Measurements from ENCODE around the gene CSHL1. TPM values are rescaled to one million over a fixed set of nuclear protein-coding genes. Genes with fewer than 3 reads are reported as not detected.
"Not testable (repeated sequence)": the region's sequence is repeated elsewhere in the genome, so short reads cannot be mapped to it uniquely, and the experiment has no call there.

The CSHL1 gene
- total RNA-seq, 1 experiment from 2014 or later = not detected

DNA sequence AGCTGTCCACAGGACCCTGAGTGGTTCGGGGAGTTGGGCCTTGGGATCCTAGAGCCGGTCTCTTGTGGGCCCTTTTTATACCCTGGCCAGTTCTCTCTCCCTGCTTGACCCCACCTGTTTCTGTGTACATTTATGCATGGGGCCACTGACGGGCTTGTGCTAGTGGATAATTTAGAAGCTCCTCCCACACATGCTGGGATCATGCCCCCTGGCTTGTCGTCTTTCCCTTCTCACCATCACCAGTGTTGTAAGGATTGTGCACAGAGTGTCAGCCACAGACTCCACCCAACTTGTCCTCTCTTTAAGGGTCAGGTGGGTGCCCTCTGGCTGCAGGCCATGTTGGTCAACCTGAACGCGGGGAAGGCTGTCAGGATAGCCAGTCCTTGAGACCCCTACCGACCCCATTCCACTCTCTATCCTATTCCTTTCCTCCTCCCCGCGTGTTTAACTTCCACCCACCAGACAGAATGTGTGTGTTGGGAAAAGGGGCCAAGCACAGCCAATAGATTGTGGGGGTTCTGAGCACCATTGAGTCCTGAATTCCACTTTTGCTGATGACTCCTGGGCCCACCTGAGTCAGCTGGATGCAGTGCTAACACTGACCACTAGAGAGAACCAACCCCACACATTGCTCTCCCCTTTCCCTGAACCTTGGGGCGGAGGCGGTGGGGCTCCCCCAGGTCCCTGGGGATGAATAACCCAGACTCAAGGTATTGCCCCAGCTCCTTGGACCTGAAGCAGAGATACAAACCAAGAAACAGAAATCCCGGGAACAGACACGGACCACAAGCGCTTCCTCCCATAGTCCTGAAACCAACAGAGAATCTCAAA lies 14.3 kb downstream of the CSHL1 start, which contains the start of gene CSH1:
CSH1 (minus strand) TSS at position 51 of the 831 bp plus-strand sequence. CDS start 63 bp downstream, outside the sequence.
- in situ Hi-C loops (cut with HindIII; ENCODE audit: low sequenced_read_pairs); DNase-seq (ENCODE audit: low spot score): not testable (repeated sequence)

DNA sequence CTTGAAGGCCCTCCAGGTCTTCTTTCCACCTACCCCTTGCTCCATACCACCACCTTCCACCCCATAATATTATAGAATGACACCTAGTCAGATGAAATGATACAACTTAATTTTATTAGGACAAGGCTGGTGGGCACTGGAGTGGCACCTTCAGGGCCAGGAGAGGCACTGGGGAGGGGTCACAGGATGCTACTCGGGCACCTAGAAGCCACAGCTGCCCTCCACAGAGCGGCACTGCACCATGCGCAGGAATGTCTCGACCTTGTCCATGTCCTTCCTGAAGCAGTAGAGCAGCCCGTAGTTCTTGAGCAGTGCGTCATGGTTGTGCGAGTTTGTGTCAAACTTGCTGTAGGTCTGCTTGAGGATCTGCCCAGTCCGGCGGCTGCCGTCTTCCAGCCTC lies 16.2 kb downstream of the CSHL1 start:
- in situ Hi-C loops (cut with HindIII; ENCODE audit: low sequenced_read_pairs); DNase-seq (ENCODE audit: low spot score): not testable (repeated sequence)

DNA sequence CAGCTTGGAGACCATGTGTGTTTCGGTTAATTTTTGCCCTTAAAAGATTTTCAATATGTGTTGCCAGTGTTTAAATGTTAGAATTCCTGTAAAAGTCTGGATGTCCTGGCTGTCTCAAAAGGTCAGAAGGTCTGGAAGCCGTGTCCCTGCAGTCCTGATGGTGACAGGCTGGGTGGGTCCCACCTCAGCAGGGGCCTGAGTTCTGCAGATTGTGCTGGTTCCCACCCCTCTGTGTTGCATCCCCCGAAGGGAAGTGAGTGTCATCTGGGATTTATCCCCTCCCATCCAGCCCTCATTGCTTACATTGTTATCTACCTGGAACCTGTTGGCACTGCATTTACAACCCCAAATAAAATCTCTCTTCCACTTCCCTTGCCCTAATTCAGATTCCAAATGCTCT lies 17.0 kb downstream of the CSHL1 start:
- DNase-seq (ENCODE audit: low spot score); in situ Hi-C loops (cut with HindIII; ENCODE audit: low sequenced_read_pairs): not testable (repeated sequence)

DNA sequence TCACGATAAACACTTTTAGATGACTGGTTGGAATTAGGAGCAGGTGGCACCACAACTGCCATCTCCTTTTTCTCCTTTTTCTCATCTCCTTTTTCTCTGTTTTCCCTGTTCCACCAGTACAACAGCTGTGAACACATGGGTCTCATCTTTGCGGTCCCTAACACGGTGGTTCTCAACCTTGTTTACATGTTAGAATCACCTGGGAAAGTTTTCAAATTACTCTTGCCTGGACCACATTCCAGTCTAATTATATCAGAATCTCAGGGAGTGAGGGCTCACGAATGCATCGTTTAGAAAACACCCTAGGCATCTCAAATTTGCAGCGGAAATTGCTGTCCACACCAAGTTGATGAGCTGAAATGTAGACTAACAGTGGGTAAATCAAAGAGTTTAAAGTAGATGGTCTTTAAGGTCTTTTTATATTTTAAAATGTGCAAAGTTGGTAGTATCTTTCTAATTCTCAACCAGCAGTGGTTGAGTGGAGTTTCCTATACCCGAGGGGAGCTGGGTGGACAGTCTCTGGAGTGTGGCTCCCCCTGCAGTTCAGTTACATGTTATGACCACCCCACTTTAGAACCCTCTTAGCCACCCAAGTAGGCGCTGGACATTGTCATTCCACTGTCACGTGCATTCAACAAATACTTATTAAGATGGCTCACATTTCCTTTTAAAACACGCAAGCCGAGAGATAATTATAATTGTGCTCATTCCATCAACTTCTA lies 18.6 kb downstream of the CSHL1 start:
- DNase-seq (ENCODE audit: low spot score); in situ Hi-C loops (cut with HindIII; ENCODE audit: low sequenced_read_pairs): not testable (repeated sequence)

DNA sequence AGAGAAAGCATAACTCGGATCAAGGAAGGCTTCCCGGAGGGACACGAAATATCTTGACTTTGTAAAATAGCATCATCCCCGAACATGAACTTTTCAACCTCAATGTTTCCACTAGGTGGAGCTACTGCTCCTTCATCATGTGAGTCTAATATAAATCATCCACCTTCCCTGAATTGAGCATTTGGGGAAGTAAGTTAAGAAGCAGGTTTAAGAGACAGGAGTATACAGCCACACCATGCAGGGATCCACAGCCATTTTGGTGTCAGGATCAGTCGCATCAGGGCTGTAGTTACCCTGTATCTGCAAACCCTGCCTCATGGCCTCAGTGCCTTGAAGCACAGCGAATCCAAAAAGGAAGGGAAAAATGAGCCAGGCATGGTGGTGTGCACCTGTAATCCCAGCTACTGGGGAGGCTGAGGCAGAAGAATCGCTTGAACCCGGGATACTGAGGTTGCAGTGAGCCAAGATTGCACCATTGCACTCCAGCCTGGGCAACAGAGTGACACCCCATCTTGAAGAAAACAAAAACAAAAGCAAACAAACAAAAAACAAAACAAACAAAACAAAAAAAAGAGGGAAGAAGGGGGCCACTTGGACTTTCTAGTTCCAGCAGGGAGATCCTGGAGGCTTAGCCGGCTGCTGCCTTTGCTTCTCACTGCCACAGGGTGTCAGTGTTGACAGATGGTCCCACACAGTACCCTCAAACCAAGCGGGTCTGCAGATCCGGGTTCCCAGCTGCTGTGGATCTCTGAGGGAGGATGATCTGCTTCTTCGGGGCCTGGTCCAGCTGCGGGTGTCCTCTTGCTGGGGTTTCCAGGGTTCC lies 21.8 kb downstream of the CSHL1 start:
- peak; percentile 37 for DNase-seq (ENCODE audit: low spot score)
- in situ Hi-C loops (cut with HindIII; ENCODE audit: low sequenced_read_pairs) = not testable (repeated sequence)

DNA sequence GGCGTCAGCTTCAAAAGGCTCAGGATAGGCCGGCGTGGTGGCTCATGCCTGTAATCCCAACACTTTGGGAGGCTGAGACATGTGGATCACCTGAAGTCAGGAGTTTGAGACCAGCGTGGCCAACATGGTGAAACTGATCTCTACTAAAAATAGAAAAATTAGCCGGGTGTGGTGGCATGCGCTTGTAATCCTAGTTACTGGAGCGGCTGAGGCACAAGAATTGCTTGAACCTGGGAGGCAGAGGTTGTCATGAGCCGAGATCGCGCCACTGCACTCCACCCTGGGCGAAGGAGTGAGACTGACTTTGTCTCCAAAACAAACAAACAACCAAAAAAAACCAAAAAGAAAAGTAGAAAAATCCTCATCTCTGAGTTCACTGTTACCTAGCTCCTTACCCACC lies 25.9 kb downstream of the CSHL1 start:
- in situ Hi-C loops (cut with HindIII; ENCODE audit: low sequenced_read_pairs) = not testable (repeated sequence)

DNA sequence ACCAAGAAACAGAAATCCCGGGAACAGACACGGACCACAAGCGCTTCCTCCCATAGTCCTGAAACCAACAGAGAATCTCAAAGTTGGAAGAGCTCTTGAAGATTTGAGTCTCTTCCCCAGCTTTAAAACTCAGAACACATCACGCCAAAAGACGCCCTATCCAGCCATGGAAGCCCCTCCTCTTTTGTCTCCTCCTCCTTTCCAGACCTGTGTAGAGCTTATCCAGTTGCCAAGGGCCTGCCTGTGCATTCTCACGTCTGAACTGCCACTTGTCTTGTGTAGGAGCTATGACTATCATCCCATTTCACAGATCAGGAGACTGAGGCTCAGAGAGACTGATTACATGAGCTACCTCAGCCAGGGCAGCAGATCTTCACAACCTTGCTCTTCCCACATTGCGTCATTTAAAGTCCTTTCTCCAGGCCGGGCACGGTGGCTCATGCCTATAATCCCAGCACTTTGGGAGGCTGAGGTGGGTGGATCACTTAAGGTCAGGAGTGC lies 28.4 kb downstream of the CSHL1 start:
- in situ Hi-C loops (cut with HindIII; ENCODE audit: low sequenced_read_pairs); DNase-seq (ENCODE audit: low spot score): not testable (repeated sequence)

More for the DNA sequence above, 25.9 kb downstream of the CSHL1 start:
- not testable (repeated sequence) for DNase-seq (ENCODE audit: low spot score)

DNA sequence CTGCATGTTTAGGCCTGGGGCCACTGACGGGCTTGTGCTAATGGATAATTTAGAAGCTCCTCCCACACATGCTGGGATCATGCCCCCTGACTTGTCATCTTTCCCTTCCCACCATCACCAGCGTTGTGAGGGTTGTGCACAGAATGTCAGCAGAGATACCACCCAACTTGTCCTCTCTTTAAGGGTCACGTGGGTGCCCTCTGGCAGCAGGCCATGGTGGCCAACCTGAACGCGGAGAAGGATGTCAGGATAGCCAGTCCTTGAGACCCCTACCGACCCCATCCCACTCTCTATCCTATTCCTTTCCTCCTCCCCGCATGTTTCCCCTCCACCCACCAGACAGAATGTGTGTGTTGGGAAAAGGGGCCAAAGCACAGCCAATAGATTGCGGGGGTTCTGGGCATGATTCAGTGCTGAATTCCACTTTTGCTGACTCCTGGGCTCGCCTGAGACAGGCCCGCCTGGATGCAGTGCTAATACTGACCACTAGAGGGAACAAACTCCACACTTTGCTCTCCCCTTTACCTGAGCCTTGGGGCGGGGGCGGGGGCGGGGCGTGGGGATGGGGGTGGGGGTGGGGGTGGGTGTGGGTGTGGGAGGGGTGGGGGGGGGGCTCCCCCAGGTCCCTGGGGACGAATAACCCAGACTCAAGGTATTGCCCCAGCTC lies 29.0 kb downstream of the CSHL1 start, which contains the start of gene GH2:
GH2 (minus strand) TSS at position 10 of the 667 bp plus-strand sequence. CDS start 143 bp downstream, outside the sequence.
- in situ Hi-C loops (cut with HindIII; ENCODE audit: low sequenced_read_pairs) = no loop called here
- DNase-seq (ENCODE audit: low spot score) = peak; percentile 29

DNA sequence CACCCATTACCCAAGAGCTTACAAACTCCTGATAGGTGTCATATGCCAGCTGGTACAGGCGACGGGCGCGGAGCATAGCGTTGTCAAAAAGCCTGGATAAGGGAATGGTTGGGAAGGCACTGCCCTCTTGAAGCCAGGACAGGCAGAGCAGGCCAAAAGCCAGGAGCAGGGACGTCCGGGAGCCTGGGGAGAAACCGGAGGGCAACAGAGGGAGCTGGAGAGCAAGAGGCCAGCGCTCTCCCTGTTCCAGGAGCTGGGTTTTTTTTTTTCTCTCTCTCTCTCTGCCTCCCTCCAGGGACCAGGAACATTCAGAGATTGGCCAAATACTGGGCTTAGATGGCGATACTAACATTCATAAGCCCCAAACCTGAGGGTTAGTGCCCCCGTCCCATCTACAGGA lies 29.7 kb downstream of the CSHL1 start:
- in situ Hi-C loops (cut with HindIII; ENCODE audit: low sequenced_read_pairs); DNase-seq (ENCODE audit: low spot score): not testable (repeated sequence)

DNA sequence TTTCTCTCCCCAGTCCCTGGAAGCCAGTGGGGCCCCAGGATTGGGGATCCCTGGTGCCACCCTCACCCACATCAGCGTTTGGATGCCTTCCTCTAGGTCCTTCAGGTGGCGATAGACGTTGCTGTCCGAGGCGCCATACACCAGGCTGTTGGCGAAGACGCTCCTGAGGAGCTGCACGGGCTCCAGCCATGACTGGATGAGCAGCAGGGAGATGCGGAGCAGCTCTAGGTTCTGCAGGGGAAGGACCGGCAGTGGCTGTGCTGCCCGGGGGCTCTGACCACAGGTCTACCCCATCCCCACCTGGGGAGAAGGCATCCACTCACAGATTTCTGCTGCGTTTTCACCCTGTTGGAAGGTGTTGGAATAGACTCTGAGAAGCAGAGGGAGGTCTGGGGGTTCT lies 30.4 kb downstream of the CSHL1 start:
- in situ Hi-C loops (cut with HindIII; ENCODE audit: low sequenced_read_pairs) = no loop called here
- DNase-seq (ENCODE audit: low spot score) = no peak

DNA sequence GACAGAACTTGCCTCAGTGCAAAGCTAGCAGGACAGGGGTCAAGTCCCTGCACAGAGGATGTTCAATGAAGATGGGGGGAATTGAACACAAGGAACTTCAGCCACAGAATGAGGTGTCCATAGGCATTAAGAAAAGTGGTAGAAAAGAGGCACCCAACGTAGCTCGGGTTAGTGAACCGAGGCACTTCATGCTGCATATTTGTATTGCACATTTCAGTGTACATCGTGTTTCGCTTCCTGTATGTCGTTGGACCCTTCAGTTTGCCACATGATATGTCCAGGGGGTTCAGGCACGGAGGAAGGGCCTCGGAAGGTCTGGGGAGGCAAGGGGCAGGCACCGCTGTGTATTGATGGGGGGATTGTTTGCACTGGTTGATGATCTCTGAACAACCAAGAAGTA lies 32.6 kb downstream of the CSHL1 start:
- DNase-seq (ENCODE audit: low spot score); in situ Hi-C loops (cut with HindIII; ENCODE audit: low sequenced_read_pairs): not testable (repeated sequence)

DNA sequence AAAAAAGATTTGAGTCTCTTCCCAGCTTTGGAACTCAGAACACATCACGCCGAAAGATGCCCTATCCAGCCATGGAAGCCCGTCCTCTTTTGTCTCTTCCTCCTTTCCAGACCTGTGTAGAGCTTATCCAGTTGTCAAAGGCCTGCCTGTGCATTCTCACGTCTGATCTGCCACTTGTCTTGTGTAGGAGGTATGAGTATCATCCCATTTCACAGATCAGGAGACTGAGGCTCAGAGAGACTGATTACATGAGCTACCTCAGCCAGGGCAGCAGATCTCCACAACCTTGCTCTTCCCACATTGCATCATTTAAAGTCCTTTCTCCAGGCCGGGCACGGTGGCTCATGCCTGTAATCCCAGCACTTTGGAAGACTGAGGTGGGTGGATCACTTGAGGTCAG lies 36.4 kb downstream of the CSHL1 start:
- in situ Hi-C loops (cut with HindIII; ENCODE audit: low sequenced_read_pairs); DNase-seq (ENCODE audit: low spot score): not testable (repeated sequence)

DNA sequence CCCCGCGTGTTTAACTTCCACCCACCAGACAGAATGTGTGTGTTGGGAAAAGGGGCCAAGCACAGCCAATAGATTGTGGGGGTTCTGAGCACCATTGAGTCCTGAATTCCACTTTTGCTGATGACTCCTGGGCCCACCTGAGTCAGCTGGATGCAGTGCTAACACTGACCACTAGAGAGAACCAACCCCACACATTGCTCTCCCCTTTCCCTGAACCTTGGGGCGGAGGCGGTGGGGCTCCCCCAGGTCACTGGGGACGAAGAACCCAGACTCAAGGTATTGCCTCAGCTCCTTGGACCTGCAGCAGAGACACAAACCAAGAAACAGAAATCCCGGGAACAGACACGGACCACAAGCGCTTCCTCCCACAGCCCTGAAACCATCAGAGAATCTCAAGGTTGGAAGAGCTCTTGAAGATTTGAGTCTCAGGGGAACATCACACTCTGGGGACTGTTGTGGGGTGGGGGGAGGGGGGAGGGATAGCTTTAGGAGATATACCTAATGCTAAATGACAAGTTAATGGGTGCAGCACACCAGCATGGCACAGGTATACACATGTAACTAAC lies 36.9 kb downstream of the CSHL1 start:
- in situ Hi-C loops (cut with HindIII; ENCODE audit: low sequenced_read_pairs); DNase-seq (ENCODE audit: low spot score): not testable (repeated sequence)

DNA sequence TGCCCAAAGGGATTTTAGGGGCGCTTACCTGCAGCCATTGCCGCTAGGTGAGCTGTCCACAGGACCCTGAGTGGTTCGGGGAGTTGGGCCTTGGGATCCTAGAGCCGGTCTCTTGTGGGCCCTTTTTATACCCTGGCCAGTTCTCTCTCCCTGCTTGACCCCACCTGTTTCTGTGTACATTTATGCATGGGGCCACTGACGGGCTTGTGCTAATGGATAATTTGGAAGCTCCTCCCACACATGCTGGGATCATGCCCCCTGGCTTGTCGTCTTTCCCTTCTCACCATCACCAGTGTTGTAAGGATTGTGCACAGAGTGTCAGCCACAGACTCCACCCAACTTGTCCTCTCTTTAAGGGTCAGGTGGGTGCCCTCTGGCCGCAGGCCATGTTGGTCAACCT lies 37.5 kb downstream of the CSHL1 start, which contains the start of gene CSH2:
CSH2 (minus strand) TSS at position 101 of the 400 bp plus-strand sequence; CDS start at position 38, 63 bp downstream.
- in situ Hi-C loops (cut with HindIII; ENCODE audit: low sequenced_read_pairs) = not testable (repeated sequence)

DNA sequence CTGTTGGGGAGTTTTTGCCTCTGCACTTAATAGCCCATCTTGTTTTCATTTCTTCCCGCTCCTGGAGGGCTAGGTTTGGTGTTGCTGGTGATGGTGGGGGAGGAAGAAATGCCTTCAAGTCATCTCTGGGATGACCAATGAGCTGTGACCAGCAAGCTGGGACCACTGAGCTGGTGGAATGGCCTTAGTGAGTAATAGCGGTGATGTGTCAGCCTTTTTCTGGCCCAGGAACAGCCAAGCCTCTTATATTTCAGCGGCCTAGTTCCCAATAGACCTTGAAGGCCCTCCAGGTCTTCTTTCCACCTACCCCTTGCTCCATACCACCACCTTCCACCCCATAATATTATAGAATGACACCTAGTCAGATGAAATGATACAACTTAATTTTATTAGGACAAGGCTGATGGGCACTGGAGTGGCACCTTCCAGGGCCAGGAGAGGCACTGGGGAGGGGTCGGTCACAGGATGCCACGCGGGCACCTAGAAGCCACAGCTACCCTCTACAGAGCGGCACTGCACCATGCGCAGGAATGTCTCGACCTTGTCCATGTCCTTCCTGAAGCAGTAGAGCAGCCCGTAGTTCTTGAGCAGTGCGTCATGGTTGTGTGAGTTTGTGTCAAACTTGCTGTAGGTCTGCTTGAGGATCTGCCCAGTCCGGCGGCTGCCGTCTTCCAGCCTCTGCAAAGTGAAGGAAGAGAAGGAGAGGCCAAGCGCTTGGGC lies 39.3 kb downstream of the CSHL1 start:
- in situ Hi-C loops (cut with HindIII; ENCODE audit: low sequenced_read_pairs); DNase-seq (ENCODE audit: low spot score): not testable (repeated sequence)

More for the DNA sequence above, 37.5 kb downstream of the CSHL1 start, which contains the start of gene CSH2:
- not testable (repeated sequence) for DNase-seq (ENCODE audit: low spot score)

DNA sequence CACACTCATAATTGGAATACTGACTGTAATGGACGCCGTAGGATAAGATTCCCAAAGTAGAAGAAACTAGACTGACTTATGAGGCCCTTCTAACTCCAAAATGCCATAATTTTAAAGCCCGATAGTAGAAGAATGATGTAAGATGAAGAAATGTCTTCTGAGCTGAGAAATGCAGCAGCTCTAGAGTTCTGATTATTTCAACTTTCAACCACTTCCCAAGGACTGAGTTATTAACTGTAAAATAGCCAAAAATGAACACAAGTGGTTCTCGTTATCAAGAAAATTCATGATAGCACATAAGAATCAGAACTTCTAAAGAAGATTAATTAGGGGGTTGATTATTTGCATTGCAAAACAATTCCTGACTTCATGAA lies 40.8 kb downstream of the CSHL1 start:
- in situ Hi-C loops (cut with HindIII; ENCODE audit: low sequenced_read_pairs); DNase-seq (ENCODE audit: low spot score): not testable (repeated sequence)

All from G401 (cell line).